HepG2 (cell line): ENCODE data around the gene PTPRD. TPM values are rescaled to one million over a fixed set of nuclear protein-coding genes. Genes with fewer than 3 reads are reported as not detected.

Source experiments
- ATAC-seq: fragments of 200-7000 bp; cut with Tn5 transposase; 3 replicates; pipeline ENCODE4 v1.9.1; 2020; ENCODE audit warnings: mild to moderate bottlenecking, moderate library complexity
- BruUV-seq: library from RNA; stranded (reverse); fragments of 400-500 nt; replicated peaks from 2 replicates; lab custom pipeline; 2021; lab: Mats Ljungman, UMichigan
- CTCF ChIA-PET: fragments of 300-600 bp; formaldehyde crosslinking; extraction: SDS; loops from one replicate; lab custom pipeline; 2021; ENCODE audit warnings: low total read pairs, inconsistent platforms, low intra/inter-chr PET ratio; lab: Yijun Ruan, JAX
- POLR2A ChIA-PET: fragments of 350-600 bp; sonication (Branson Sonifier 250); formaldehyde crosslinking; loops from one replicate; lab custom pipeline; 2020; ENCODE audit warnings: antibody characterized with exemption, inconsistent platforms; lab: Yijun Ruan, JAX
- DNase-seq: peaks from one replicate; pipeline ENCODE4 v3.0.0-alpha.2; 2015; ENCODE audit warnings: low spot score
- FAIRE-seq: peaks from 3 replicates; lab custom pipeline; 2011; peaks lifted over from hg19 to GRCh38; lab: Jason Lieb, UNC
- H2AFZ ChIP-seq: one replicate; pipeline ENCODE4 v1.6.1; 2011; ENCODE audit warnings: low read length, inconsistent platforms
- H3K27ac ChIP-seq: fragments of 300-600 bp; 3 replicates; pipeline ENCODE4 v1.8.0; 2011; ENCODE audit warnings: mixed run types, mild to moderate bottlenecking, mixed read lengths, low read length, inconsistent platforms; ENCODE audit not compliant: insufficient read depth; ENCODE audit errors: extremely low read length
- H3K27me3 ChIP-seq, 2 experiments: fragments of 200-600 bp in 1 of 2; 2 replicates in 1 of 2; 3 replicates in 1 of 2; pipeline versions ENCODE4 v1.6.0 to v1.8.0; 2011; ENCODE audit warnings: low read length in 2 of 2, mild to moderate bottlenecking in 2 of 2, moderate library complexity in 2 of 2, inconsistent platforms in 1 of 2; ENCODE audit not compliant: insufficient read depth in 2 of 2, control insufficient read depth in 1 of 2
- H3K36me3 ChIP-seq, 2 experiments: fragments of 200-600 bp in 1 of 2; replicated peaks in 1 of 2; 2 replicates in 1 of 2; 3 replicates in 1 of 2; pipeline versions ENCODE4 v1.5.1 to v1.8.0; 2011; ENCODE audit warnings: low read length in 2 of 2, inconsistent platforms in 1 of 2; ENCODE audit not compliant: insufficient read depth in 2 of 2, control insufficient read depth in 1 of 2
- H3K4me1 ChIP-seq: 2 replicates; pipeline ENCODE4 v1.5.1; 2012; ENCODE audit warnings: low read length, inconsistent platforms; ENCODE audit not compliant: insufficient read depth
- H3K4me2 ChIP-seq: 2 replicates; pipeline ENCODE4 v1.6.0; 2011; ENCODE audit warnings: low read depth, low read length, inconsistent platforms
- H3K4me3 ChIP-seq, 3 experiments: fragments of 200-600 bp in 1 of 3; sonication (generic), shearing (Covaris generic) in 1 of 3; replicated peaks in 1 of 3; 2 replicates each; pipeline ENCODE4 v1.5.1; 2011 to 2016; ENCODE audit warnings: low read length in 3 of 3, inconsistent platforms in 2 of 3, low read depth in 2 of 3, mild to moderate bottlenecking in 2 of 3, control low read depth in 1 of 3, mixed read lengths in 1 of 3; ENCODE audit not compliant: insufficient read depth in 1 of 3
- H3K79me2 ChIP-seq: one replicate; pipeline ENCODE4 v1.6.1; 2011; ENCODE audit warnings: low read length, inconsistent platforms; ENCODE audit not compliant: insufficient read depth
- H3K9ac ChIP-seq: 2 replicates; pipeline ENCODE4 v1.6.0; 2011; ENCODE audit warnings: mild to moderate bottlenecking, low read depth, low read length, inconsistent platforms; ENCODE audit not compliant: insufficient read depth
- H3K9me3 ChIP-seq: 2 replicates; pipeline ENCODE4 v1.5.1; 2012; ENCODE audit warnings: mild to moderate bottlenecking, low read length
- H4K20me1 ChIP-seq: 2 replicates; pipeline ENCODE4 v1.6.0; 2011; ENCODE audit warnings: inconsistent platforms, mild to moderate bottlenecking, low read length, moderate library complexity; ENCODE audit not compliant: insufficient read depth
- HNRNPLL ChIP-seq: fragments of 200-400 bp; formaldehyde crosslinking; IDR thresholded peaks from 2 replicates; pipeline ENCODE4 v1.6.1; 2017; ENCODE audit warnings: mild to moderate bottlenecking, low read depth, low read length; ENCODE audit not compliant: poor library complexity, severe bottlenecking
- MAFF ChIP-seq: IDR thresholded peaks from 2 replicates; pipeline ENCODE4 v1.6.1; 2011; ENCODE audit warnings: low read depth, low read length, improper control_type of control experiment
- NKX3-1 ChIP-seq: sonication (generic); formaldehyde crosslinking; IDR thresholded peaks from 2 replicates; pipeline ENCODE4 v1.5.0; 2020; ENCODE audit warnings: missing genetic modification reagents
- NR2C2 ChIP-seq: sonication (generic); formaldehyde crosslinking; IDR thresholded peaks from 2 replicates; pipeline ENCODE4 v1.4.0; 2020; ENCODE audit warnings: missing genetic modification reagents, mild to moderate bottlenecking, moderate library complexity, borderline replicate concordance
- RFXANK ChIP-seq: IDR thresholded peaks from 2 replicates; pipeline ENCODE4 v1.6.1; 2016
- SIN3B ChIP-seq: fragments of 150-350 bp; IDR thresholded peaks from 2 replicates; pipeline ENCODE4 v1.6.1; 2014; ENCODE audit warnings: low read length
- SRSF1 ChIP-seq: fragments of 200-400 bp; formaldehyde crosslinking; optimal IDR thresholded peaks from 2 replicates; pipeline ENCODE3; 2017; ENCODE audit warnings: mild to moderate bottlenecking, low read depth, low read length, moderate library complexity
- ZBTB20 ChIP-seq: sonication (generic); formaldehyde crosslinking; IDR thresholded peaks from 2 replicates; pipeline ENCODE4 v1.8.1; 2023; ENCODE audit warnings: missing genetic modification reagents, low read depth, mild to moderate bottlenecking, borderline replicate concordance
- ZNF331 ChIP-seq: sonication (generic); formaldehyde crosslinking; IDR thresholded peaks from 2 replicates; pipeline ENCODE4 v1.4.0; 2020; ENCODE audit warnings: missing genetic modification reagents
- WGBS: methylation state at CpG from one replicate; pipeline ENCODE4 v1.1.6; 2017; ENCODE audit warnings: low lambda C conversion rate; 5-methylcytosine and 5-hydroxymethylcytosine counted together
- in situ Hi-C: cut with HindIII; loops from 2 replicates; pipeline ENCODE4 v1.10.0; 2017; ENCODE audit warnings: low pct_unique_long_range_greater_than_20kb; ENCODE audit not compliant: extremely low pct_ligation_motif_present
- intact Hi-C: fragments of 100-400 bp; cut with micrococcal nuclease; formaldehyde crosslinking; loops from one replicate; pipeline ENCODE4 v1.10.0; 2022; ENCODE audit not compliant: unreplicated experiment
- polyA plus RNA-seq, 8 experiments: library from polyadenylated mRNA; depleted of rRNA in 3 of 8; stranded (reverse) in 7 of 8; unstranded in 1 of 8; fragments of >200 nt; fragmentation: Illumina TruSeq in 4 of 8; extraction: Trizol in 4 of 8; gene quantifications; 2 replicates each; pipeline versions ENCODE4 v1.2.1 to v1.2.3, GENCODE V29; 2011 to 2016; ENCODE audit warnings: low read depth in 4 of 8, missing spikeins in 1 of 8, mixed read lengths in 1 of 8; ENCODE audit not compliant: insufficient read depth in 1 of 8
- total RNA-seq, 5 experiments: library from RNA; depleted of rRNA; stranded (reverse); fragments of >200 nt; fragmentation: Illumina TruSeq; extraction: Trizol; gene quantifications; 2 replicates each; pipeline ENCODE4 v1.2.3, GENCODE V29; 2016; ENCODE audit warnings: low read depth in 1 of 5
- TF ChIP-seq, protein P1 (sequence below): sonication (generic); formaldehyde crosslinking; IDR thresholded peaks from 2 replicates; pipeline ENCODE4 v1.5.1; 2020; ENCODE audit warnings: missing genetic modification reagents, mild to moderate bottlenecking, borderline replicate concordance
- TF ChIP-seq, protein P2 (sequence below): sonication (generic); formaldehyde crosslinking; IDR thresholded peaks from 2 replicates; pipeline ENCODE4 v1.5.1; 2020; ENCODE audit warnings: mild to moderate bottlenecking, missing genetic modification reagents
- TF ChIP-seq, protein P3 (sequence below): sonication (generic); formaldehyde crosslinking; conservative IDR thresholded peaks from 2 replicates; pipeline ENCODE4 v1.8.1; 2023; ENCODE audit warnings: missing genetic modification reagents
- TF ChIP-seq, protein P4 (sequence below): sonication (generic); formaldehyde crosslinking; IDR thresholded peaks from 2 replicates; pipeline ENCODE4 v1.4.0; 2020; ENCODE audit warnings: missing genetic modification reagents, borderline replicate concordance

Gene PTPRD
- total and polyA plus RNA-seq, 2 of the 13 experiments (the other 11 are each of a cell fraction or from before 2014, with no cell fraction given), result 0.05 TPM; not detected in 1

DNA sequence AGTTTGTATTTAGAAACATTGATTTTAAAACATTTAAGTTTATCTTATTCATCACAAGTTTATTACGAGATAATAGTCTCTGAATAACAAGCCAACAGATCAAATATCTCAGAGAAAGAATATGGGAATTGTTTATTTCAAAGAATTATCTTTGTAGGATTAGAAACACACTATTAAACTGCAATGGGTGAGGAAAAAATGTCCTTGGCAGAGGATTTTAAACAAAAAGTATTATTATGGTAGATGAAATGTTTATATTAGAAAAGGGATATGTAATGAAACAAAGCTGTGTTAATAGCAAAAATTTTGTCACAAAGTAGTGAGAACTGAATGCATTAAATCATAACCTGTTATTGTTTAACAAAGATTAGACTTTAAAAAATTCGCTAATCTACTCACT lies 1430.4 kb downstream of the PTPRD start (continued):
- TF ChIP-seq, protein P1, sequence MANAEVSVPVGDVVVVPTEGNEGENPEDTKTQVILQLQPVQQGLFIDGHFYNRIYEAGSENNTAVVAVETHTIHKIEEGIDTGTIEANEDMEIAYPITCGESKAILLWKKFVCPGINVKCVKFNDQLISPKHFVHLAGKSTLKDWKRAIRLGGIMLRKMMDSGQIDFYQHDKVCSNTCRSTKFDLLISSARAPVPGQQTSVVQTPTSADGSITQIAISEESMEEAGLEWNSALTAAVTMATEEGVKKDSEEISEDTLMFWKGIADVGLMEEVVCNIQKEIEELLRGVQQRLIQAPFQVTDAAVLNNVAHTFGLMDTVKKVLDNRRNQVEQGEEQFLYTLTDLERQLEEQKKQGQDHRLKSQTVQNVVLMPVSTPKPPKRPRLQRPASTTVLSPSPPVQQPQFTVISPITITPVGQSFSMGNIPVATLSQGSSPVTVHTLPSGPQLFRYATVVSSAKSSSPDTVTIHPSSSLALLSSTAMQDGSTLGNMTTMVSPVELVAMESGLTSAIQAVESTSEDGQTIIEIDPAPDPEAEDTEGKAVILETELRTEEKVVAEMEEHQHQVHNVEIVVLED (CRISPR knock-in tag), result no peak
- TF ChIP-seq NKX3-1 (CRISPR knock-in tag), result no peak
- TF ChIP-seq, protein P2, sequence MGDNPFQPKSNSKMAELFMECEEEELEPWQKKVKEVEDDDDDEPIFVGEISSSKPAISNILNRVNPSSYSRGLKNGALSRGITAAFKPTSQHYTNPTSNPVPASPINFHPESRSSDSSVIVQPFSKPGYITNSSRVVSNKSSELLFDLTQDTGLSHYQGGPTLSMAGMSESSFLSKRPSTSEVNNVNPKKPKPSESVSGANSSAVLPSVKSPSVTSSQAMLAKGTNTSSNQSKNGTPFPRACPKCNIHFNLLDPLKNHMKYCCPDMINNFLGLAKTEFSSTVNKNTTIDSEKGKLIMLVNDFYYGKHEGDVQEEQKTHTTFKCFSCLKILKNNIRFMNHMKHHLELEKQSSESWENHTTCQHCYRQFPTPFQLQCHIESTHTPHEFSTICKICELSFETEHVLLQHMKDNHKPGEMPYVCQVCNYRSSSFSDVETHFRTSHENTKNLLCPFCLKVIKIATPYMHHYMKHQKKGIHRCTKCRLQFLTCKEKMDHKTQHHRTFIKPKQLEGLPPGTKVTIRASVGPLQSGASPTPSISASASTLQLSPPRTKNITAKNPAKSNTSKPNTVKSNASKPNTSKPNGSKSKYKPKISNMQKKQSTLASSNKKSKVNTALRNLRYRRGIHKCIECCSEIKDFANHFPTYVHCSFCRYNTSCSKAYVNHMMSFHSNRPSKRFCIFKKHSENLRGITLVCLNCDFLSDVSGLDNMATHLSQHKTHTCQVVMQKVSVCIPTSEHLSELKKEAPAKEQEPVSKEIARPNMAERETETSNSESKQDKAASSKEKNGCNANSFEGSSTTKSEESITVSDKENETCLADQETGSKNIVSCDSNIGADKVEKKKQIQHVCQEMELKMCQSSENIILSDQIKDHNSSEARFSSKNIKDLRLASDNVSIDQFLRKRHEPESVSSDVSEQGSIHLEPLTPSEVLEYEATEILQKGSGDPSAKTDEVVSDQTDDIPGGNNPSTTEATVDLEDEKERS (CRISPR knock-in tag), result no peak
- no peak for TF ChIP-seq NR2C2 (CRISPR knock-in tag)
- TF ChIP-seq, all 625 proteins: peak for 0

DNA sequence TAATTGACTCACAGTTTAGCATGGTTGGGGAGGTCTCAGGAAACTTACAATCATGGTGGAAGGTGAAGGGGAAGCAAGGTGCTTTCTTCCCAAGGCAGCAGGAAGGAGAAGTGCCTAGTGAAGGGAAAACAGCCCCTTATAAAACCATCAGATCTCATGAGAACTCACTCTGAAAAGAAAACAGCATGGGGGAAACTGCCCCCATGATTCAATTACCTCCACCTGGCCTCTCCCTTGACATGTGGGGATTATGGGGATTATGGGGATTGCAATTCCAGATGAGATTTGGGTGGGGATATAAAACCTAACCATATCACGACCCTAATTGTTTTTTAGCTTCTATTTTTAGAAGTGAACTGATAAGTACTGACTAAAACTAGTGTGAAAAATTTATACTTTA lies 1435.7 kb downstream of the PTPRD start:
- POLR2A ChIA-PET, result no interaction called here
- TF ChIP-seq, protein P3, sequence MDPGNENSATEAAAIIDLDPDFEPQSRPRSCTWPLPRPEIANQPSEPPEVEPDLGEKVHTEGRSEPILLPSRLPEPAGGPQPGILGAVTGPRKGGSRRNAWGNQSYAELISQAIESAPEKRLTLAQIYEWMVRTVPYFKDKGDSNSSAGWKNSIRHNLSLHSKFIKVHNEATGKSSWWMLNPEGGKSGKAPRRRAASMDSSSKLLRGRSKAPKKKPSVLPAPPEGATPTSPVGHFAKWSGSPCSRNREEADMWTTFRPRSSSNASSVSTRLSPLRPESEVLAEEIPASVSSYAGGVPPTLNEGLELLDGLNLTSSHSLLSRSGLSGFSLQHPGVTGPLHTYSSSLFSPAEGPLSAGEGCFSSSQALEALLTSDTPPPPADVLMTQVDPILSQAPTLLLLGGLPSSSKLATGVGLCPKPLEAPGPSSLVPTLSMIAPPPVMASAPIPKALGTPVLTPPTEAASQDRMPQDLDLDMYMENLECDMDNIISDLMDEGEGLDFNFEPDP (CRISPR knock-in tag), result no peak
- TF ChIP-seq ZBTB20 (CRISPR knock-in tag) (no peak), ZNF331 (CRISPR knock-in tag) (no peak), HNRNPLL (no peak), SRSF1 (no peak), MAFF (no peak), SIN3B (no peak), RFXANK (no peak)
- TF ChIP-seq, protein P4, sequence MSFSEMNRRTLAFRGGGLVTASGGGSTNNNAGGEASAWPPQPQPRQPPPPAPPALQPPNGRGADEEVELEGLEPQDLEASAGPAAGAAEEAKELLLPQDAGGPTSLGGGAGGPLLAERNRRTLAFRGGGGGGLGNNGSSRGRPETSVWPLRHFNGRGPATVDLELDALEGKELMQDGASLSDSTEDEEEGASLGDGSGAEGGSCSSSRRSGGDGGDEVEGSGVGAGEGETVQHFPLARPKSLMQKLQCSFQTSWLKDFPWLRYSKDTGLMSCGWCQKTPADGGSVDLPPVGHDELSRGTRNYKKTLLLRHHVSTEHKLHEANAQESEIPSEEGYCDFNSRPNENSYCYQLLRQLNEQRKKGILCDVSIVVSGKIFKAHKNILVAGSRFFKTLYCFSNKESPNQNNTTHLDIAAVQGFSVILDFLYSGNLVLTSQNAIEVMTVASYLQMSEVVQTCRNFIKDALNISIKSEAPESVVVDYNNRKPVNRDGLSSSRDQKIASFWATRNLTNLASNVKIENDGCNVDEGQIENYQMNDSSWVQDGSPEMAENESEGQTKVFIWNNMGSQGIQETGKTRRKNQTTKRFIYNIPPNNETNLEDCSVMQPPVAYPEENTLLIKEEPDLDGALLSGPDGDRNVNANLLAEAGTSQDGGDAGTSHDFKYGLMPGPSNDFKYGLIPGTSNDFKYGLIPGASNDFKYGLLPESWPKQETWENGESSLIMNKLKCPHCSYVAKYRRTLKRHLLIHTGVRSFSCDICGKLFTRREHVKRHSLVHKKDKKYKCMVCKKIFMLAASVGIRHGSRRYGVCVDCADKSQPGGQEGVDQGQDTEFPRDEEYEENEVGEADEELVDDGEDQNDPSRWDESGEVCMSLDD, result no peak

More for the DNA sequence above, 1435.7 kb downstream of the PTPRD start:
- intact Hi-C loops (no loop called here), in situ Hi-C loops (no loop called here)
- Histone ChIP-seq H3K4me2 (no peak overlapping the region), H2AFZ (no peak overlapping the region), H3K27ac (no peak overlapping the region), H3K9me3 (peaks cover 21% of the 10 kb centered on the region), H3K4me1 (no peaks in the 10 kb centered on the region), H3K36me3 (no peaks in the 10 kb centered on the region), H3K27me3 (no peaks in the 10 kb centered on the region), H3K9ac (no peak overlapping the region), H3K4me3 (no peak overlapping the region), H3K79me2 (no peaks in the 10 kb centered on the region), H4K20me1 (no peaks in the 10 kb centered on the region)
- ATAC-seq (no peak), DNase-seq (no peak), FAIRE-seq (no peak)
- no TSS peak for BruUV-seq
- WGBS, result 0% methylated on average over 1 of the region's 1 CpG
- CTCF ChIA-PET, result no interaction called here
